HepG2 (cell line): ENCODE results near the gene NFX1. TPM values are rescaled to one million over a fixed set of nuclear protein-coding genes. Genes with fewer than 3 reads are reported as not detected.

Experiments
- FOXA3 ChIP-seq: IDR thresholded peaks from 2 replicates; pipeline ENCODE4 v1.6.1; 2016; ENCODE audit warnings: missing genetic modification reagents, missing compliant biosample characterization
- FOXO4 ChIP-seq: sonication (generic); formaldehyde crosslinking; conservative IDR thresholded peaks from 2 replicates; pipeline ENCODE4 v1.8.1; 2023; ENCODE audit warnings: missing genetic modification reagents
- FOXP4 ChIP-seq: sonication (generic); formaldehyde crosslinking; IDR thresholded peaks from 2 replicates; pipeline ENCODE4 v1.4.0; 2020; ENCODE audit warnings: missing genetic modification reagents
- ISX ChIP-seq: sonication (generic); formaldehyde crosslinking; conservative IDR thresholded peaks from 2 replicates; pipeline ENCODE4 v1.5.0; 2020; ENCODE audit warnings: missing genetic modification reagents
- MAZ ChIP-seq, 2 experiments: sonication (generic) in 1 of 2; formaldehyde crosslinking in 1 of 2; IDR thresholded peaks; 2 replicates each; pipeline versions ENCODE4 v1.5.0 to v1.6.1; 2012 to 2020; ENCODE audit warnings: low read depth in 2 of 2, mild to moderate bottlenecking in 2 of 2, borderline replicate concordance in 1 of 2, improper control_type of control experiment in 1 of 2, low read length in 1 of 2, missing genetic modification reagents in 1 of 2, moderate library complexity in 1 of 2
- MLLT10 ChIP-seq: sonication (generic); formaldehyde crosslinking; IDR thresholded peaks from 2 replicates; pipeline ENCODE4 v1.4.0; 2020; ENCODE audit warnings: missing genetic modification reagents
- NFE2 ChIP-seq: sonication (generic); formaldehyde crosslinking; IDR thresholded peaks from 2 replicates; pipeline ENCODE4 v1.4.0; 2020; ENCODE audit warnings: missing genetic modification reagents
- POGK ChIP-seq: sonication (generic); formaldehyde crosslinking; conservative IDR thresholded peaks from 2 replicates; pipeline ENCODE4 v1.8.0; 2022; ENCODE audit warnings: mild to moderate bottlenecking, moderate library complexity, missing genetic modification reagents
- THAP11 ChIP-seq: IDR thresholded peaks from 2 replicates; pipeline ENCODE4 v1.6.1; 2016; ENCODE audit warnings: missing biosample characterization, missing genetic modification reagents
- ZBTB39 ChIP-seq: sonication (generic); formaldehyde crosslinking; IDR thresholded peaks from 2 replicates; pipeline ENCODE4 v1.5.0; 2020; ENCODE audit warnings: missing genetic modification reagents
- ZFYVE20 ChIP-seq: sonication (generic); formaldehyde crosslinking; IDR thresholded peaks from 2 replicates; pipeline ENCODE4 v1.8.0; 2023; ENCODE audit warnings: low read depth, mild to moderate bottlenecking, moderate library complexity, missing genetic modification reagents, borderline replicate concordance
- ZHX2 ChIP-seq, 2 experiments: sonication (generic) in 1 of 2; formaldehyde crosslinking in 1 of 2; IDR thresholded peaks; 2 replicates each; pipeline versions ENCODE4 v1.6.1 to v1.9.0; 2014 to 2022; ENCODE audit warnings: antibody characterized with exemption in 1 of 2, borderline replicate concordance in 1 of 2, inconsistent platforms in 1 of 2, low read depth in 1 of 2, missing genetic modification reagents in 1 of 2
- ZNF335 ChIP-seq: sonication (generic); formaldehyde crosslinking; IDR thresholded peaks from 2 replicates; pipeline ENCODE4 v1.4.0; 2020; ENCODE audit warnings: missing genetic modification reagents
- ZNF781 ChIP-seq: sonication (generic); formaldehyde crosslinking; IDR thresholded peaks from 2 replicates; pipeline ENCODE4 v1.5.1; 2020; ENCODE audit warnings: borderline replicate concordance, mild to moderate bottlenecking, missing genetic modification reagents; ENCODE audit errors: not compliant biosample characterization
- polyA plus RNA-seq, 8 experiments: library from polyadenylated mRNA; depleted of rRNA in 3 of 8; stranded (reverse) in 7 of 8; unstranded in 1 of 8; fragments of >200 nt; fragmentation: Illumina TruSeq in 4 of 8; extraction: Trizol in 4 of 8; gene quantifications; 2 replicates each; pipeline versions ENCODE4 v1.2.1 to v1.2.3, GENCODE V29; 2011 to 2016; ENCODE audit warnings: low read depth in 4 of 8, missing spikeins in 1 of 8, mixed read lengths in 1 of 8; ENCODE audit not compliant: insufficient read depth in 1 of 8
- total RNA-seq, 5 experiments: library from RNA; depleted of rRNA; stranded (reverse); fragments of >200 nt; fragmentation: Illumina TruSeq; extraction: Trizol; gene quantifications; 2 replicates each; pipeline ENCODE4 v1.2.3, GENCODE V29; 2016; ENCODE audit warnings: low read depth in 1 of 5

The NFX1 gene
- total and polyA plus RNA-seq, 2 of the 13 experiments (the other 11 are each of a cell fraction or from before 2014, with no cell fraction given) = 23.9 to 27.5 TPM

GRCh38 chr9:33415501-33416038 lies 125.3 kb downstream of the NFX1 start (continued):
- TF ChIP-seq FOXP4 (CRISPR knock-in tag) = peak; percentile 99
- no peak for TF ChIP-seq FOXO4 (CRISPR knock-in tag)
- TF ChIP-seq MLLT10 (CRISPR knock-in tag) = no peak
- TF ChIP-seq FOXA3 = peak; percentile 99
- TF ChIP-seq ZBTB39 (CRISPR knock-in tag) = 0 out of 2 replicates have a peak, but pooled peaks have one; percentile 78
- no peak for TF ChIP-seq ISX
- no peak for TF ChIP-seq NFE2 (CRISPR knock-in tag)
- TF ChIP-seq ZFYVE20 (CRISPR knock-in tag) = no peak
- peak; percentile 74 for TF ChIP-seq ZHX2 (IDR thresholded peaks at IDR 0.05; ENCODE audit: low read depth)
- TF ChIP-seq ZHX2 (CRISPR knock-in tag; IDR thresholded peaks at IDR 0.05; ENCODE audit: borderline replicate concordance) = no peak; the same call in 1 of the 2 replicates
- peak; percentile 69; the same call in 1 of the 2 replicates for TF ChIP-seq MAZ (IDR thresholded peaks at IDR 0.05; ENCODE audit: borderline replicate concordance, low read depth, low read length)
- peak; percentile 78; the same call in 1 of the 2 replicates for TF ChIP-seq MAZ (CRISPR knock-in tag; IDR thresholded peaks at IDR 0.05; ENCODE audit: low read depth)
- TF ChIP-seq THAP11 (CRISPR knock-in tag) = peak; percentile 85
- peak; percentile 89; the same call in 1 of the 2 replicates for TF ChIP-seq ZNF335 (CRISPR knock-in tag)
- no peak for TF ChIP-seq ZNF781 (CRISPR knock-in tag)
- TF ChIP-seq POGK (CRISPR knock-in tag) = peak; percentile 96
